Stimulated activated CD4-positive, alpha-beta T cell treated with anti-CD3 and anti-CD28 coated beads, Interleukin-1b, Interleukin-23, amount 100 ng/mL, for 4 hours (primary cell): ENCODE data around the gene NRIP1.
"Not testable (repeated sequence)": the region's sequence is repeated elsewhere in the genome, so short reads cannot be mapped to it uniquely, and the experiment has no call there.

Experiments used
- DNase-seq, 2 donors: peaks; one replicate each; pipeline ENCODE4 v3.0.0-alpha.2; 2020; ENCODE audit warnings: low read depth in 2 of 2

The NRIP1 gene

GRCh38 chr21:14981246-14981645, 83.6 kb downstream of the NRIP1 start:
- no peak for DNase-seq

- DNase-seq = no peak
Measured at GRCh38 chr21:14979264-14979663, 85.5 kb downstream of the NRIP1 start.

GRCh38 chr21:14977814-14978213, 87.0 kb downstream of the NRIP1 start:
- DNase-seq = no peak

GRCh38 chr21:14975136-14975919, 89.5 kb downstream of the NRIP1 start:
- no peak for DNase-seq

GRCh38 chr21:14972678-14973077, 92.1 kb downstream of the NRIP1 start:
- DNase-seq = no peak

- no peak for DNase-seq
Measured at GRCh38 chr21:14968821-14969220, 96.0 kb downstream of the NRIP1 start.

DNA sequence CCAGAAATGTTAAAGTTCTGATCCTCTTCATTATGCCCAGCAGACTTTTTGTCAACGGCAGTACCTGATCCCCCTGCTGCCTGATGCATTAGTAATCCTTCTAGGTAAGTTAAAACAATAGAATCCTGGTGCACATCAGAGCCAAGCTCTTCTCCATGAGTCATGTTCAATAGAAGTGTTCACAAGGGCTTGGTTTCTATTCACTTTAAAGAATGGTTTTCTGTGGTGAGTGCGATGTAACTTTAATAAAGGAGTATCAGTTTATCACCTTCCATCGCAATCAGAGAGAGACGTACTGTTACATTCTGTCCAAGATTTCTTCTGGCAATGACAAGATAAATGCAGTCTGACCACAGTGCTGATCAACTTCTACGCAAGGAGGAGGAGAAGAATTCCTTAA, 96.8 kb downstream of the NRIP1 start:
- no peak for DNase-seq

GRCh38 chr21:14964621-14965020, 100.2 kb downstream of the NRIP1 start:
- no peak for DNase-seq

GRCh38 chr21:14962217-14962616, 102.6 kb downstream of the NRIP1 start:
- no peak for DNase-seq

GRCh38 chr21:14961502-14961901, 103.3 kb downstream of the NRIP1 start:
- DNase-seq = no peak

DNA sequence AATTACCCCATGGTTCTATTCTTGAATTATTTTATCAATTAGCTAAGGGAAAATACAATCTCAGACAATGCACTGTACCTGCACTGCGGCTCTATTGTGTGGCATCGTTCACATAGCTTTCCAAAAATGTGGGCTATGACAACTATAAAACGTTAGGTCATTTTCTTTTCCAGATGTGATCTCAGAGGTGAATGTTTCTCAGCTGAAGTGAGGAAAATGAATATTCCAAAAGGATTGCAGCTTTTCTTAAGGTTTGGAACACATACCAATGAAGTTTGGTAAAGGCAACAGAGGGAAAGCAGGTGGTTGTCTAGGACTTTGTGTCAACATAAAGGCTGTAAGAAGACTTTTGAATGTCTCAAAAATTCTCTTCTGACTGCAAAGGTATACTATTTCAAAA, 105.5 kb downstream of the NRIP1 start:
- no peak for DNase-seq

- no peak for DNase-seq
Measured at GRCh38 chr21:14957836-14958235, 107.0 kb downstream of the NRIP1 start.

GRCh38 chr21:14956807-14957206, 108.0 kb downstream of the NRIP1 start:
- DNase-seq = no peak

DNA sequence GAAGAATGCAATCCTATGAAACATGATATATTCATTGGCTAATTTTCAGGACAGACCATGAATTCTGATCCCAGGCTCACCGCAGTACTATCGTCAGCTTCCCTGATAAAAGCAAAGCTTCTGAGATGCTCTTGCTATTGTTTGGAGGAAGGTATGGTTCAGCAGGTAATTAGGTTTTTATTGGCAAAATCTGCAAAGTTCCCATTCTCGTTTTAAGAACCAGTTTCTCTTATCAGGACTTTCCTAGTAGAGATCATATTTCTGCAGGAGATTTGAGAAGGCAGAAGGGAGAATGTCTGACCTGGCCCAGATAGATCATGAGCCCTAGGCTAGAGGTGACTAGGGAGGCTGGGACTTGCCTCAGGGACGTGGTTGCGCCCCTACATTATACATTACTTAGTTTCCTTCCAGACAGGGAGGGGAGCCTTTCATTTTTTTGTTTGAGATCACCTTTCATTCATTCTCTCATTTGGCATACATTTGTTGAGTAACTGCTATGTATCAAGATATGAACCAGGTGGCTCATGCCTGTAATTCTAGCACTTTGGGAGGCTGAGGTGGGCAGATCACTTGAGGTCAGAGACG, 108.8 kb downstream of the NRIP1 start:
- no peak for DNase-seq

- no peak for DNase-seq
Measured at GRCh38 chr21:14952916-14953315, 111.9 kb downstream of the NRIP1 start.

GRCh38 chr21:14949603-14950002, 115.2 kb downstream of the NRIP1 start:
- DNase-seq = no peak

GRCh38 chr21:14947613-14948160, 117.1 kb downstream of the NRIP1 start:
- DNase-seq = no peak

- DNase-seq = no peak
Measured at GRCh38 chr21:14945176-14945575, 119.6 kb downstream of the NRIP1 start.

DNA sequence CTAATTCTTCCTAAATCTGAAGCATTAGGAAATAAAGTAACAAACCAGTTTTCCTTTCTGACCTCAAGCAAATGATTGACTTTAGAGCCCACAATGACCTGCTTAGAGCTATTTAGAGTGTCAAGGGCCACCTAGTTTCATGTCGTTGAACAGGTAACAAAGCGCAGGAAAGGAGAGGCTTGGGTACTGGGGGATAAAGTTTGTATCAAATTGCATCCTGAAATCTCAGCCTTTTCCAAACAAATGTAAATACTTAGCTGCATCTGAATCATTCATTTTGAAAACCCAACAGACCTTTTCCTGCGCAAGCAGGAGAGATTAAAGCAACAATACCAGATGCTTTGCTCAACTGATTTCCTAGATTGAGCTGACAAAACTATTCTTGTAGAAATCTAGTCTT, 121.2 kb downstream of the NRIP1 start:
- no peak for DNase-seq

GRCh38 chr21:14942801-14943490, 121.9 kb downstream of the NRIP1 start:
- DNase-seq = no peak

DNA sequence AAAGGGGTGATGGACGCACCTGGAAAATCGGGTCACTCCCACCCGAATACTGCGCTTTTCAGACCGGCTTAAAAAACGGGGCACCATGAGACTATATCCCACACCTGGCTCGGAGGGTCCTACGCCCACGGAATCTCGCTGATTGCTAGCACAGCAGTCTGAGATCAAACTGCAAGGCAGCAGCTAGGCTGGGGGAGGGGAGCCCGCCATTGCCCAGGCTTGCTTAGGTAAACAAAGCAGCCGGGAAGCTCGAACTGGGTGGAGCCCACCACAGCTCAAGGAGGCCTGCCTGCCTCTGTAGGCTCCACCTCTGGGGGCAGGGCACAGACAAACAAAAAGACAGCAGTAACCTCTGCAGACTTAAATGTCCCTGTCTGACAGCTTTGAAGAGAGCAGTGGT, 137.5 kb downstream of the NRIP1 start:
- not testable (repeated sequence) for DNase-seq

GRCh38 chr21:14926186-14926585, 138.6 kb downstream of the NRIP1 start:
- no peak for DNase-seq

- DNase-seq = no peak
Measured at GRCh38 chr21:14923468-14923867, 141.3 kb downstream of the NRIP1 start.
